ENCODE data around the gene FAT2. TPM values are rescaled to one million over a fixed set of nuclear protein-coding genes. Genes with fewer than 3 reads are reported as not detected.
"Not testable (repeated sequence)": the region's sequence is repeated elsewhere in the genome, so short reads cannot be mapped to it uniquely, and the experiment has no call there.

The FAT2 gene
- total and polyA plus RNA-seq, 7 experiments from 2014 or later = not detected

- H3K4me1 Mint-ChIP-seq; H3K4me3 Mint-ChIP-seq; CTCF ChIA-PET; H3K9me3 Mint-ChIP-seq; H3K9me3 ChIP-seq (ENCODE audit: control insufficient read depth in 2 of 3, low read length in 3 of 3); H3K4me3 ChIP-seq (ENCODE audit: low read length); H3K36me3 Mint-ChIP-seq; H3K27ac ChIP-seq (ENCODE audit: low read depth, low read length); POLR2A ChIA-PET; H3K36me3 ChIP-seq (ENCODE audit: control insufficient read depth in 2 of 3, insufficient read depth in 3 of 3, low read length in 3 of 3); H3K27ac Mint-ChIP-seq; DNase-seq; intact Hi-C loops (cut with micrococcal nuclease); H3K27me3 ChIP-seq (ENCODE audit: control insufficient read depth in 2 of 2, insufficient read depth in 2 of 2, low read length in 2 of 2); ATAC-seq; H3K27me3 Mint-ChIP-seq; H3K4me1 ChIP-seq (ENCODE audit: control insufficient read depth in 2 of 2, insufficient read depth in 2 of 2, low read length in 2 of 2): not testable (repeated sequence)
These were observed 5.8 kb downstream of the FAT2 start for GRCh38 chr5:151585344-151585743.

DNA sequence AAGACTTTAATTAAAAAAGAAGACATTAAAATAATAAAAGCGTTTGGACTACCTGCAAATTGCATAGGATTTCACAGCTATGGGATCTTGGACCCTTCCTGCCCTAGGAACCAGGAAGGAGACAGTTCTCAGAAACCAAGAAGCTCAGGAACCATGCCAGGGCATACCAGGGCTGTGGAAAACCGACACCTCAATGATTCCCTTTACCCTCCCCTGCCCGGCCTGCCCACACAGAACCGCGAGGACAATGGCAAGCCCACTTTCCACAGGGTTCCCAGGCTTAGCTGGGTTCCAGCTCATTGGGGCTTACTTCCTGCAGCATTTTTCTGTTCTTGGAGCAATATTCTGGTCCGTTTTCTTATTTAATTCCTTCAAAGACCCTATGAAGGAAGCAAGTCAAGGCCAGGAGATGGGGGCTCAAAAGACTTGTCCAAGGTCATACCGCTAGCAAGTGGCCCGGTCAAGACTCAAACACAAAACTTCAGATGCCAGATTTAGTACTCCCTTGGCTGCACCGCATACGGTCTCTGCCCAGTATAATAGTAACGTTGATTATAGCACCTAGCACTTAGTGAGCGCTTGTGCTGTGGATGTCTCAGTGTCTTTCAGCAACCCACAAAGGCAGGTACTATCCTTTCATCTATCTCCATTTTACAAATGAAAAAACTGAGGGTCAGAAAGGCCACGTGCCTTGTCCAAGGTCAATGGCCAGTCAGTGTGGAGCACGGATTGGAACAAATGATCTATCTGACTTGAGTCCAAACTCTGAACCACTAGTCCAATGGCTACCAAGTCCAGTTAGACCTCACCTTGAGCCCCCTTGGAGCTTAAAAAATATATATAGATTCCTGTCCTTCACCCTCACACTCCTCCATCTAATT, 6.8 kb downstream of the FAT2 start:
- intact Hi-C loops (cut with micrococcal nuclease) = no loop called here
- CTCF ChIA-PET = no interaction called here

GRCh38 chr5:151581812-151582583, 9.1 kb downstream of the FAT2 start:
- Histone ChIP-seq H3K36me3 (ENCODE audit: control insufficient read depth in 2 of 3, insufficient read depth in 3 of 3, low read length in 3 of 3) (no peaks in the 10 kb centered on the region), H3K9me3 (ENCODE audit: control insufficient read depth in 2 of 3, low read length in 3 of 3) (no peaks in the 10 kb centered on the region), H3K27me3 (ENCODE audit: control insufficient read depth in 2 of 2, insufficient read depth in 2 of 2, low read length in 2 of 2) (no peaks in the 10 kb centered on the region), H3K27ac (ENCODE audit: low read depth, low read length) (no peak overlapping the region), H3K4me1 (ENCODE audit: control insufficient read depth in 2 of 2, insufficient read depth in 2 of 2, low read length in 2 of 2) (peaks cover 0 to 14% of the 10 kb centered on the region in 2 donors), H3K4me3 (ENCODE audit: low read length) (no peak overlapping the region)
- peaks cover 0 to 5% (median 0%) of the 10 kb centered on the region in 5 donors for H3K27me3 Mint-ChIP-seq
- DNase-seq (no peak), ATAC-seq (no peak)
- no peaks in the 10 kb centered on the region for H3K9me3 Mint-ChIP-seq
- intact Hi-C loops (cut with micrococcal nuclease) = no loop called here
- no peak overlapping the region for H3K4me3 Mint-ChIP-seq
- H3K27ac Mint-ChIP-seq = peak overlapping the region in 1 of 9 donors; percentile 15
- H3K4me1 Mint-ChIP-seq = peaks cover 0 to 18% (median 13%) of the 10 kb centered on the region in 7 donors
- ChIA-PET CTCF (interaction anchor here (1.0 kb wide), 1 partner anchor 45 kb away, joined by 3 read pairs; no protein-coding TSS in a partner anchor), POLR2A (no interaction called here)
- no peaks in the 10 kb centered on the region for H3K36me3 Mint-ChIP-seq

More for the DNA sequence above, 6.8 kb downstream of the FAT2 start:
- Histone ChIP-seq H3K27me3 (ENCODE audit: control insufficient read depth in 2 of 2, insufficient read depth in 2 of 2, low read length in 2 of 2) (no peaks in the 10 kb centered on the region), H3K36me3 (ENCODE audit: control insufficient read depth in 2 of 3, insufficient read depth in 3 of 3, low read length in 3 of 3) (no peaks in the 10 kb centered on the region), H3K9me3 (ENCODE audit: control insufficient read depth in 2 of 3, low read length in 3 of 3) (no peaks in the 10 kb centered on the region), H3K4me3 (ENCODE audit: low read length) (no peak overlapping the region), H3K4me1 (ENCODE audit: control insufficient read depth in 2 of 2, insufficient read depth in 2 of 2, low read length in 2 of 2) (no peaks in the 10 kb centered on the region), H3K27ac (ENCODE audit: low read depth, low read length) (no peak overlapping the region)
- H3K36me3 Mint-ChIP-seq = no peaks in the 10 kb centered on the region
- peaks cover 0 to 4% (median 0%) of the 10 kb centered on the region in 7 donors for H3K4me1 Mint-ChIP-seq
- POLR2A ChIA-PET = no interaction called here
- no peaks in the 10 kb centered on the region for H3K9me3 Mint-ChIP-seq
- DNase-seq = no peak
- peaks cover 0 to 5% (median 0%) of the 10 kb centered on the region in 5 donors for H3K27me3 Mint-ChIP-seq
- H3K4me3 Mint-ChIP-seq = no peak overlapping the region
- no peak overlapping the region for H3K27ac Mint-ChIP-seq
- ATAC-seq = no peak

DNA sequence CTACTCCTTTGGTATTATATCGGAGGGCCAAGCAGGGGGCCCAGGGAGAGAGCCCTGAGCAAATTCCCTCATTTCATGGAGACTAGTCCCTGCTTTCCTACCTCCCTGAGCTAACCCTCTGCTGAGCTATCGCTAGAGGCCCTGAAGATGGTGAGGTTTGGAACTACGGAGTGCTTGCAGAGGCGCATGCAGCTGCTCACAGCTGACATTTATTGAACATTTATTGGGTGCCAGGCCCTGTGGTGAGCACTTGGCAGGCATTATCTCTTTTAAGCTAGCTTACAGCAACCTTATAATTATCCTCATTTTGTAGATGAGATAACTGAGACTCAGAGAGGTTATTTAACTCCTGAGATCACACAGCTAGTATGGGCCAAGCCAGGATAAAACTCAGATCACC, 9.8 kb downstream of the FAT2 start:
- Mint-ChIP-seq H3K36me3 (no peaks in the 10 kb centered on the region), H3K4me3 (no peak overlapping the region), H3K27me3 (peaks cover 0 to 5% (median 0%) of the 10 kb centered on the region in 5 donors), H3K4me1 (peaks cover 0 to 20% (median 15%) of the 10 kb centered on the region in 7 donors), H3K27ac (no peak overlapping the region), H3K9me3 (no peaks in the 10 kb centered on the region)
- ChIA-PET CTCF (no interaction called here), POLR2A (no interaction called here)
- Histone ChIP-seq H3K9me3 (ENCODE audit: control insufficient read depth in 2 of 3, low read length in 3 of 3) (no peaks in the 10 kb centered on the region), H3K27ac (ENCODE audit: low read depth, low read length) (no peak overlapping the region), H3K4me3 (ENCODE audit: low read length) (no peak overlapping the region), H3K36me3 (ENCODE audit: control insufficient read depth in 2 of 3, insufficient read depth in 3 of 3, low read length in 3 of 3) (no peaks in the 10 kb centered on the region), H3K4me1 (ENCODE audit: control insufficient read depth in 2 of 2, insufficient read depth in 2 of 2, low read length in 2 of 2) (peaks cover 0 to 14% of the 10 kb centered on the region in 2 donors), H3K27me3 (ENCODE audit: control insufficient read depth in 2 of 2, insufficient read depth in 2 of 2, low read length in 2 of 2) (no peaks in the 10 kb centered on the region)
- ATAC-seq = no peak
- DNase-seq = no peak
- intact Hi-C loops (cut with micrococcal nuclease) = no loop called here

DNA sequence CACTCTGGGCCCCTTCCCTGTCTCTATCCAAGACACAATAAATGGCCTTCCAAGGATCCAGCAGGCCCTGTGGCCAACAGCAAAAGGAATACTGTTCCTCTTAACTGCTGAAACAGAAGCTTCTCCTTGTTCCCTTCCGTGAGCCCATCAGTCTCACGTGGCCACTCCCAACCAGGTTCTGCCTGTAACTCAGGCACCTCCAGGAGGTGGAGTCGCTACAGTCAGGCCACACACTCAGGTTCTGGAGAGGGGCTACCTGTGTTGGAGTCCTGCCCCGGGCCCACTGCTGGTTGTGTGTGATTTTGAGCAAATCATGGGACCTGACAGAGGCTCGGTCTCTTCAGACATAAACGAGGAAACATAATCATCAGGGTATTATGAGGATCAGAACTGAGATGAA, 10.3 kb downstream of the FAT2 start:
- CTCF ChIA-PET = no interaction called here
- POLR2A ChIA-PET = no interaction called here
- H3K36me3 Mint-ChIP-seq = no peaks in the 10 kb centered on the region
- no peaks in the 10 kb centered on the region for H3K9me3 Mint-ChIP-seq
- no peak overlapping the region for H3K27ac Mint-ChIP-seq
- no peak overlapping the region for H3K4me3 Mint-ChIP-seq
- peaks cover 0 to 5% (median 0%) of the 10 kb centered on the region in 5 donors for H3K27me3 Mint-ChIP-seq
- peaks cover 0 to 24% (median 15%) of the 10 kb centered on the region in 7 donors for H3K4me1 Mint-ChIP-seq
- intact Hi-C loops (cut with micrococcal nuclease) = no loop called here
- ATAC-seq (no peak), DNase-seq (no peak)
- no peaks in the 10 kb centered on the region for H3K9me3 ChIP-seq (ENCODE audit: control insufficient read depth in 2 of 3, low read length in 3 of 3)
- no peak overlapping the region for H3K27ac ChIP-seq (ENCODE audit: low read depth, low read length)
- no peak overlapping the region for H3K4me3 ChIP-seq (ENCODE audit: low read length)
- no peaks in the 10 kb centered on the region for H3K27me3 ChIP-seq (ENCODE audit: control insufficient read depth in 2 of 2, insufficient read depth in 2 of 2, low read length in 2 of 2)
- peaks cover 0 to 14% of the 10 kb centered on the region in 2 donors for H3K4me1 ChIP-seq (ENCODE audit: control insufficient read depth in 2 of 2, insufficient read depth in 2 of 2, low read length in 2 of 2)
- H3K36me3 ChIP-seq (ENCODE audit: control insufficient read depth in 2 of 3, insufficient read depth in 3 of 3, low read length in 3 of 3) = no peaks in the 10 kb centered on the region

- POLR2A ChIA-PET = no interaction called here
These were observed 10.9 kb downstream of the FAT2 start for GRCh38 chr5:151580239-151580638.

More at GRCh38 chr5:151580239-151580638, 10.9 kb downstream of the FAT2 start:
- Mint-ChIP-seq H3K9me3 (no peaks in the 10 kb centered on the region), H3K27ac (peak overlapping the region in 1 of 9 donors; percentile 49), H3K4me1 (peaks cover 0 to 30% (median 15%) of the 10 kb centered on the region in 7 donors), H3K4me3 (no peak overlapping the region), H3K27me3 (peaks cover 0 to 5% (median 0%) of the 10 kb centered on the region in 5 donors), H3K36me3 (no peaks in the 10 kb centered on the region)
- H3K27me3 ChIP-seq (ENCODE audit: control insufficient read depth in 2 of 2, insufficient read depth in 2 of 2, low read length in 2 of 2) = no peaks in the 10 kb centered on the region
- no peak for DNase-seq
- no peaks in the 10 kb centered on the region for H3K36me3 ChIP-seq (ENCODE audit: control insufficient read depth in 2 of 3, insufficient read depth in 3 of 3, low read length in 3 of 3)
- no peaks in the 10 kb centered on the region for H3K9me3 ChIP-seq (ENCODE audit: control insufficient read depth in 2 of 3, low read length in 3 of 3)
- intact Hi-C loops (cut with micrococcal nuclease) = no loop called here
- no peak for ATAC-seq
- no peak overlapping the region for H3K27ac ChIP-seq (ENCODE audit: low read depth, low read length)
- H3K4me1 ChIP-seq (ENCODE audit: control insufficient read depth in 2 of 2, insufficient read depth in 2 of 2, low read length in 2 of 2) = peaks cover 0 to 14% of the 10 kb centered on the region in 2 donors
- CTCF ChIA-PET = no interaction called here
- H3K4me3 ChIP-seq (ENCODE audit: low read length) = no peak overlapping the region

Measured in naive thymus-derived CD4-positive, alpha-beta T cell (primary cell).